IPS-20b (cell line): ENCODE results near the gene SEMA3C.

Experiments used
- H3K27ac ChIP-seq: one replicate; pipeline ENCODE4 v1.5.1; 2013; ENCODE audit warnings: low read length
- H3K27me3 ChIP-seq: 2 replicates; pipeline ENCODE4 v1.6.1; 2013; ENCODE audit warnings: mild to moderate bottlenecking, low read length, inconsistent platforms; ENCODE audit not compliant: insufficient read depth
- H3K36me3 ChIP-seq: 2 replicates; pipeline ENCODE4 v1.6.1; 2013; ENCODE audit warnings: low read depth, mild to moderate bottlenecking, inconsistent platforms, low read length, moderate library complexity; ENCODE audit not compliant: insufficient read depth
- H3K4me1 ChIP-seq: 2 replicates; pipeline ENCODE4 v1.6.1; 2013; ENCODE audit warnings: mild to moderate bottlenecking, control low read depth, inconsistent platforms, low read length, moderate library complexity; ENCODE audit not compliant: insufficient read depth
- H3K4me3 ChIP-seq: 2 replicates; pipeline ENCODE4 v1.5.1; 2013; ENCODE audit warnings: mild to moderate bottlenecking, low read length, inconsistent platforms
- H3K9ac ChIP-seq: 2 replicates; pipeline ENCODE4 v1.6.1; 2013; ENCODE audit warnings: low read depth, mild to moderate bottlenecking, inconsistent platforms, low read length, moderate library complexity
- H3K9me3 ChIP-seq: 2 replicates; pipeline ENCODE4 v1.6.1; 2013; ENCODE audit warnings: mild to moderate bottlenecking, low read depth, low read length, inconsistent platforms; ENCODE audit not compliant: insufficient read depth

The SEMA3C gene

GRCh38 chr7:80841423-80841955 lies 77.4 kb downstream of the SEMA3C start:
- peaks cover 27% of the 10 kb centered on the region for H3K4me1 ChIP-seq
- H3K36me3 ChIP-seq, result no peaks in the 10 kb centered on the region
- H3K9ac ChIP-seq, result no peak overlapping the region
- no peak overlapping the region for H3K27ac ChIP-seq
- H3K27me3 ChIP-seq, result no peaks in the 10 kb centered on the region
- H3K9me3 ChIP-seq, result no peaks in the 10 kb centered on the region
- no peak overlapping the region for H3K4me3 ChIP-seq

GRCh38 chr7:80840681-80841080 lies 78.2 kb downstream of the SEMA3C start:
- peaks cover 27% of the 10 kb centered on the region for H3K4me1 ChIP-seq
- H3K9me3 ChIP-seq, result no peaks in the 10 kb centered on the region
- H3K27ac ChIP-seq, result no peak overlapping the region
- H3K36me3 ChIP-seq, result no peaks in the 10 kb centered on the region
- no peak overlapping the region for H3K9ac ChIP-seq
- H3K4me3 ChIP-seq, result no peak overlapping the region
- no peaks in the 10 kb centered on the region for H3K27me3 ChIP-seq

GRCh38 chr7:80839855-80840254 lies 79.0 kb downstream of the SEMA3C start:
- peaks cover 24% of the 10 kb centered on the region for H3K4me1 ChIP-seq
- H3K9ac ChIP-seq, result no peak overlapping the region
- no peaks in the 10 kb centered on the region for H3K36me3 ChIP-seq

GRCh38 chr7:80838643-80839042 lies 80.2 kb downstream of the SEMA3C start:
- Histone ChIP-seq H3K9me3 (no peaks in the 10 kb centered on the region), H3K36me3 (no peaks in the 10 kb centered on the region), H3K27me3 (no peaks in the 10 kb centered on the region), H3K4me3 (no peak overlapping the region), H3K4me1 (peaks cover 27% of the 10 kb centered on the region), H3K9ac (no peak overlapping the region), H3K27ac (no peak overlapping the region)

More at GRCh38 chr7:80839855-80840254, 79.0 kb downstream of the SEMA3C start:
- H3K4me3 ChIP-seq, result no peak overlapping the region
- no peaks in the 10 kb centered on the region for H3K9me3 ChIP-seq
- H3K27ac ChIP-seq, result no peak overlapping the region
- H3K27me3 ChIP-seq, result no peaks in the 10 kb centered on the region

DNA sequence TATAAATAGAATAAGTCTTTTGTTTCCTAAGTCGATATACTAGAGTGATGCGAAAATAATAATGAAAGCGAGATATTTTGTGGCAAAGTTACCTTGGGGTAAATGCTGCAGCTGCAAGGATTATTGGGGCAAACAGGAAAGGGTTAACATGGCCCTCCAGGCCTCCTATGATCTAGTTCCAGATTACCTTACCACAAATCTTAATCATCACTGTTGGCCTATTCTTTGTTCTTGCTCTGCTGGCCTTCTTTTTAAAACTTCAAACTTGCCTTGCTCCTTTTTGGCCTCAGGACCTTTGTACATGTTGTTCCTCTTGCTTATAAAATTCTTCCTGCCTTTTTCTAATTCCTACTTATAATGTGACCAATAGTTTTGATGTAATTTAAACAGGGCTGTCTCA lies 81.5 kb downstream of the SEMA3C start:
- Histone ChIP-seq H3K4me1 (peaks cover 24% of the 10 kb centered on the region), H3K9me3 (no peaks in the 10 kb centered on the region), H3K27ac (no peak overlapping the region), H3K4me3 (no peak overlapping the region), H3K27me3 (no peaks in the 10 kb centered on the region), H3K36me3 (no peaks in the 10 kb centered on the region), H3K9ac (no peak overlapping the region)

DNA sequence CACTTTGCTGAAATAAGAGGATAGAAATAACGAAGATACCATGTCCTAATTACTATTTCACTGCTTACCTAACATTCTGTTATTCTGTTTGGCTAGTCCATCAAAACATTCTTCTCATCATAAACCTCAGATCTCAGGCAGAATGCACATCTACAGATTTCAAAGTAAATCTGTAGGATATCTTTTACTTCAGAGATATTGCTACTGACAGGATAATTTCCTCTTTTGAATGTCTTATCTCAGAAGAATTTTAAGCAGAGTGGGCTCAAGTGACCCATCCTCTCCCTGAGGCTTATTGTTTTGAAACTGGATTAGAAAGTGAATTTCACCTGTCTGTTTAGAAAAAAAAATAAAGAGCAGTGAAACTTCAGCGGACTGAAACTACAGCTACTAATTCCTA lies 83.6 kb downstream of the SEMA3C start:
- Histone ChIP-seq H3K4me3 (no peak overlapping the region), H3K36me3 (no peaks in the 10 kb centered on the region), H3K4me1 (peaks cover 5% of the 10 kb centered on the region; the same call in 1 of the 2 replicates), H3K9me3 (no peaks in the 10 kb centered on the region), H3K9ac (no peak overlapping the region), H3K27ac (no peak overlapping the region), H3K27me3 (no peaks in the 10 kb centered on the region)

DNA sequence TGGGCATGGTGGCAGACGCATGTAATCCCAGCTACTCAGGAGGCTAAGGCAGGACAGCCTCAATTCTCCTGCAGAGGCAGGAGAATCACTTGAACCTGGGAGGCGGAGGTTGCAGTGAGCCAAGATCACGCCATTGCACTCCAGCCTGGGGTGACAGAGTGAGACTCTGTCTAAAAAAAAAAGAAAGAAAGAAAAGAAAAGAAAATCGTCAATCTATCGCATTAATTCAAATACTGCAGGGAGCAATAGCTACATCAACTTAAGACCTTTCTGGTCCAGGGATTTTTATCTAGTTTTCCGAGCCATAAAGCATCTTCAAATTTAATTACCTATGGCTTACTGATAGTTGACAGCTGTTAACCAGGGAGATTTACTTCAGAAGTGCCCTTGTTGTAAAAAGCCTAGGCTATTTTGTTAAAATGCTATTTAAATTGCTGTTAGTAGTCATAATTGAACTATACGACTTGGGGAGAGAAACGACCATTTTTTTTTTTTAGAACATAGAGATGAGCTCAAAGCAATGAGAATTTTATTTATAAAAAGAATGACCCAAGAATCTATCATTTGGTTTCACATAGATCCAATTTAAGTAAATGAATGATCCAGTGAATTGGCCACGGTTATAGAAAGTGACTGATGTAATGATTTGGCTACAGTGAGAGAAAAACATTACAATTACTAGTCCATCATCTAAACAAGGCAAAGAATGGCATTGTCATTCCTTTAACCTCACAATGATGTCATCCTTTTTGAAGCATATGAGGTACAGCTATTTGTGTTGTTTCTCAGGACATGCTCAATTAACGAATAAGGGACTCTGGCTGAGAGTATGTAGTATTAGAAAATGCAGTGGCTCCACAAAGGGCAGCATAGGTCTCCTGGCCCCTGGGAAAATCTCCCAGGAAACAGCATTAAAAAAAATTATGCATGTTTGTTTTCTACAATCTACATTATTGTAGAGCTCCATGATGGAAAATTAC lies 85.3 kb downstream of the SEMA3C start:
- Histone ChIP-seq H3K4me1 (peaks cover 5% of the 10 kb centered on the region; the same call in 1 of the 2 replicates), H3K9me3 (no peaks in the 10 kb centered on the region), H3K27ac (no peak overlapping the region)

DNA sequence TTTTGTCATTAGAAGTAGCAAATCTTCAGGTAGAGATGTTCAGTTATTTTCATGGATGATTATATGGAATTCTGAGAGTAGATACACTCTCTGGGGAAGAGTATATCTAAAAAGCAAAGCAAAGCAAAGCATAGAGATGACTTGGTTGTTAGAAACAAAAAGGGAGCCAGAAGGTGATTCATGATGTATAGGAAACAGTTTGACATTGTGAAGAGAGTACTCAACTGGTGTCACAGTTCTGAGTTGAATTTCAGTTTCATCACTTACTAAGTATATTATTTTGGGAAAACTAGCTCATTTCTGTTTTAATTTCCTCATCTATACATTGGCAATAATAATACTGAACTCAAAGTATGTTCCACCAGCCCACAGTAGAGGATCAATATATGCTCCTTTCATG lies 86.8 kb downstream of the SEMA3C start:
- Histone ChIP-seq H3K27ac (no peak overlapping the region), H3K4me1 (peaks cover 5% of the 10 kb centered on the region; the same call in 1 of the 2 replicates), H3K9ac (no peak overlapping the region), H3K9me3 (no peaks in the 10 kb centered on the region), H3K4me3 (no peak overlapping the region), H3K27me3 (no peaks in the 10 kb centered on the region), H3K36me3 (no peaks in the 10 kb centered on the region)

More for the DNA sequence above, 85.3 kb downstream of the SEMA3C start:
- H3K9ac ChIP-seq, result no peak overlapping the region
- no peak overlapping the region for H3K4me3 ChIP-seq
- H3K36me3 ChIP-seq, result no peaks in the 10 kb centered on the region
- no peaks in the 10 kb centered on the region for H3K27me3 ChIP-seq

DNA sequence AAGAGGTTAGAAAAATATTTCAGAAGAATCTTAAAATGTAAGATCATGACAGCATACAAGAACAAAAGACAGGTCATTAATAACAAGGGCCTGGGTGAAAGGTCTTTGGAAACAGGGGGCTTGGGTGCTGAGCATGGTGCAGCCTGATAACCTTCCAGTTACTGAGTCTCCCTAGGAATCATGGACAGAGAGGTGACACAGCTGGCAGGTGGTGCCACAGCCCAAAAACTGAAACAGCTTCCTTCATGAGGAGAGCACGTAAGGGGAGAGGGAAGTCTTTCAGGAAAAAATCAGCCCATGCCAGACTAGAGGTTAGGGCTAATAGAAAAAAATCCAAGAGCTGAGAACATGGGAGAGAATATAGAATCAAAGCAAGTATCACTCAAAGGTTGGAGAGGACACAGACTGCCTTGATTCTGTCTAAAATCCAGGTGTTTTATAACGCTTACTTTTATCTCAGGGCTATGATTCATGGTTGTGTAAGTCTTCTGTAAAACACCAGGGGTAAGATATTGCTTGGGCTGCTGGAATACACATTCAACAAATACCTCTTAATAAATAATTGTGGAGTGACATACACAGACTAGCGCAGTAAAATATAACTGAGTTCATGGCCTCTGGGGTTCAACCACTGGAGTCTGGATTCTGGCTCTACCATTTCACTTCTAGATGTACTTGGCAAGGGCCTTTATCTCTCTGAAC lies 88.1 kb downstream of the SEMA3C start:
- H3K36me3 ChIP-seq, result no peaks in the 10 kb centered on the region
- peaks cover 5% of the 10 kb centered on the region; the same call in 1 of the 2 replicates for H3K4me1 ChIP-seq
- no peaks in the 10 kb centered on the region for H3K9me3 ChIP-seq
- no peak overlapping the region for H3K4me3 ChIP-seq
- no peak overlapping the region for H3K27ac ChIP-seq
- H3K27me3 ChIP-seq, result no peaks in the 10 kb centered on the region
- no peak overlapping the region for H3K9ac ChIP-seq

DNA sequence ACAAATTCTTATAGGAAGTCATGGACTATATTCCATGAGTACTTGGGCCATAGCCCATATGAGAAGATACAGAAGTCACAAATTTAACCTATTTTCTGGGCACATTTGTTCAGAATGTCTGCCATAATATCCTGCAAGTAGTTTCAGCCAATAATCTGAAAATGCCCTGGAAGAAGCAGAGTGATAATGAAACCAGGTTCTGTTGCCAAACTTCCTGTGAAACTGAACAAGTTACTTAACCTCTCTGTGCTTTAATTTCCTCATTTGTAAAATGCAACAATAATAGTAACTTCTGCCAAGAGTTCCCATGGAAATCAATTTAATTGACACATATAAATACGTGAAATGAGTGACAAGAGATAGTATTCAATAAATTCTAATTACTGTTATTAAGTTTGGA lies 88.8 kb downstream of the SEMA3C start:
- Histone ChIP-seq H3K36me3 (no peaks in the 10 kb centered on the region), H3K9me3 (no peaks in the 10 kb centered on the region), H3K4me1 (peaks cover 5% of the 10 kb centered on the region; the same call in 1 of the 2 replicates), H3K27me3 (no peaks in the 10 kb centered on the region), H3K4me3 (no peak overlapping the region), H3K27ac (no peak overlapping the region), H3K9ac (no peak overlapping the region)

GRCh38 chr7:80829527-80829926 lies 89.3 kb downstream of the SEMA3C start:
- no peak overlapping the region for H3K4me3 ChIP-seq
- no peaks in the 10 kb centered on the region for H3K27me3 ChIP-seq
- H3K36me3 ChIP-seq, result no peaks in the 10 kb centered on the region
- no peak overlapping the region for H3K27ac ChIP-seq
- H3K9me3 ChIP-seq, result no peaks in the 10 kb centered on the region
- no peak overlapping the region for H3K9ac ChIP-seq
- H3K4me1 ChIP-seq, result peaks cover 5% of the 10 kb centered on the region; the same call in 1 of the 2 replicates
